GM21423 (cell line): ENCODE measurements around the gene PJVK.
A peak's percentile ranks its signal among the peaks of the same experiment; 100 is the strongest.

Source experiments
- ATAC-seq: cut with Tn5 transposase; IDR thresholded peaks from one replicate; pipeline ENCODE4 v1.9.1; 2021; ENCODE audit warnings: mild to moderate bottlenecking, moderate library complexity; ENCODE audit not compliant: unreplicated experiment

PJVK gene

DNA sequence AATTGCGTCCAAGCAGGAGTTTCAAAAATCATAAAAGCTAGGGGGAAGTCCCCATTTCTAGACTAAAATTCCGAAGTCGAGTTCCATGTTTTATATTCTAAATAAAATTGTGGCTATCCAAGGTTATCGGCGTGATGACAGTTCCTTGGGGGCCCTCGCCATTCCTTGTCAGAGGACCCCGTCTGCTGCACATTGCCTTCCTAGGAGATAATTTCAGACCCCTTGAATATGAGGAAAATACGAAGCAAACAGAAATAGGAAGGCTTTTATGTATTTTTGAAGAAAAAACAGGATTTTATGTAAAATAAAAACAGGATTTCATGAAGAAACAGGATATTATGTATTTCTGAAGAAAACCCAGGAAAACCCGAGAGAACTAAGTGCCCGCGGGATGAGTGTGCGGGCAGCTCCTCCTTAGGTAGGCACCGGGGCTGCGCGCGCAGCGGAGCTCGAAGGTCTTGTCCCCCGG is 28.6 kb downstream of the PJVK start:
- no peak for ATAC-seq

DNA sequence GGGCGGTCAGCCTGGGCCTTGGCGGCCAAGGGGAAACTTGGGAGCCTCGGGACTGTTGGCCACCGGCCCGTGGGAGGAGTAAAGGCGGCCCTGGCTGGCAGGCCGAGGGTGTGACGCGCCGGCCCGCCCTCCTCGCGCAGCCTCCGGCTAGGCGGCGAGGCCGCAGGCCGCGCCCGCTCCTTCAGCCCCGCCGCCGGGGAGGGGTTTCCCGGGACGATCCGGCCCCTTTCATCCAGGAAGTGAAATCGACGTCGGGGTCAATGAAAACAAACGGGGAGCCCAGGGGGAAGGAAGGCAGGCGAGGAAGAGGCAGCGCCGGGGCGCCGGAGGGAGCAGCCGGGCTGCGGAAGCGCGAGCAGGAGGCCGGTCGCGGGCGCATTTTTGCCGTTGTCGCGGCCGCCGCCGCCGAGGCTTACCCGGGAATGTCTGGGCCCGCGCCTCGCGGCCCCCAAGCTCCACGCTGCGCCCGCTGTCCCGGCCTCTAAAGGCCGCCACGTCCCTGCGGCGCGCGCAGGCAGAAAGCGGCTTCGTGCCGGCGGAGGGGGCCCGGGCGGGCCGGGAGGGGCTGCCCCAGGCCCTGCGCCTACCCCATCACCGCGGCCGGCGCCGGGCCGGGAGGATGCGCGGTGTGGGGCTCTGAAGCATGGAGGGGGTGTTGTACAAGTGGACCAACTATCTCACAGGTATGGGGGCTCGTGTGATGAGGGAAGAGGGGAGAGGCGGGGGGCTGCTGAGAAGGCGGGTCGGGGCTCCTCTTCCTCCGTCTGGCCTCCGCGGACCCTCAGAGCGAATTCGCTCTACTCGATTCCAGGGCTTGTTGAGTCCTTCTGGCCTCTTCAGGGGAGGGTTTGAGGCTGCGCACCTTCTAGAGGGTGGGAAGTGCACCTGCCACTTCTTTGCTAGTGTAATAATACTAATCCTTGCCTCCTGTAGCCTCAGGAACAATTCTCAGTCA is 29.3 kb downstream of the PJVK start, which contains the start of gene PLEKHA3:
Gene PLEKHA3, plus strand, starts transcription at position 231 of the 955 bp plus-strand sequence. Its CDS starts 413 bp downstream, at position 644.
- peak; percentile 64 for ATAC-seq

DNA sequence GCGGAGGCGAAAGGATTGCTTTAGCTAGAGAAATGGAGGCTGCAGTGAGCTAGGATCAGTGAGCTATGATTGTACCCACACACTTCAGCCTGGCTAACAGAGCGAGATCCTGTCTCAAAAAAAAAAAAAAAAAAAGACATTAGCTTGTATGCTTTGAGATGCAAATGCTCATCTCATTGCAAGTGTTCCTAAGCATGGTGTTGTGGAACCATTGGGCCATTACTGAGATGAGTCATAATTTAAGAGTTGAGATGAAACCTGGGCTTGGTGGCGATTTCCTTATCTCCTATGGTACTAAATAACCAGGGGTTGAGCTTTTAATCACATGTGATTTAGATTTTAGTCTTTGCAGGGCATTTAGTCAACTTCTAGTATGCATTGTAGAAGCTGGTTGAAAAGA is 31.3 kb downstream of the PJVK start:
- ATAC-seq: peak; percentile 27

DNA sequence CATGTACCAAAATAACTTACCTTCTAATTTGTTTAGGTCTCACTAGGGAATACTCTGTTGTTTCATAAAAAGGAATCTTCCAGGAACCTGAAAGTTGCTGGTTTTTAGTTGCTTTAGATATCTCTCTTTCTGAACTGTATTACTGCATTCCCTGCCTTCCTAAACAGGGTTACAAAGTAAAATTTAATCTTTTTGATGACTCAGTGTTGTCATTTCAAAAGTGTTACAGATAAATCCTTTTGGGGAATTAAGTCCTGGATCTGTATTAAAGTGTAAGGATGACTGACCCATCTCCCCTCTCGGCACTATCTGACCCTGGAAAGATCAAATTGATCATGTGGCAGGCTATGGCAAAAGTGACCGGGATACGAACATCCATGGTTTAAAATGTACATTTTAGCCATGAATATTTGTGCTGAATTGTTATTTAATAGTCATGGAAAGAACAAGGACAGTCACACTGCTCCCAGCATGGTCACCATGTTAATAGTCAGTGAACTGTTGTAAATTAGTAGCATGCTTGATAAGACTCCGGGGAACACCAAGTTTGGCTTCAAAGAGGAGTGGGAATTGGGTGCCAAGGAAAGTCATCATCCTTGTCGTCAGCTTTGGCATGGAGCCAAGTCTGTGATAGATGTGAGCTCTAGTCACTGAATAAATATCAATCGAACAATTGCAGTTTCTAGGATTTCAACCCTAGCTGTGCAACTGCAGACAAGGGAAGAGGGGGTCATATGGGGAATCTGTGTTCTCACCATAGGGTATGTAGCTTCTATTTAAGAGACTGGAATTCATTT is 33.3 kb downstream of the PJVK start:
- ATAC-seq: no peak

DNA sequence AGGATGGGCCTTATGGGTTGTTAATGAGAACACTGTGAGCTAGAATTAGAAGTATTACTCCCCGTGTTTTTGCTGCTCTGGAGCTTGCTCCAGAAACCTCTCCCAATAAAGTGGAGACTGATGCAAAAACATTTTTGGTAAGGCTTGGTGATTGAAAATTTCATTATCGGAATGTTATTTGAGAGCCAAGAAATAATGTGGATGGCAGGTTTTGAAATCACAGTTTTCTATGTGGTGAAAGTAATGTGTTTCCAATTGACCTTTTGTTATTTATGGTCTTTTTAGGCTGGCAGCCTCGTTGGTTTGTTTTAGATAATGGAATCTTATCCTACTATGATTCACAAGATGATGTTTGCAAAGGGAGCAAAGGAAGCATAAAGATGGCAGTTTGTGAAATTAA is 34.2 kb downstream of the PJVK start:
- no peak for ATAC-seq

DNA sequence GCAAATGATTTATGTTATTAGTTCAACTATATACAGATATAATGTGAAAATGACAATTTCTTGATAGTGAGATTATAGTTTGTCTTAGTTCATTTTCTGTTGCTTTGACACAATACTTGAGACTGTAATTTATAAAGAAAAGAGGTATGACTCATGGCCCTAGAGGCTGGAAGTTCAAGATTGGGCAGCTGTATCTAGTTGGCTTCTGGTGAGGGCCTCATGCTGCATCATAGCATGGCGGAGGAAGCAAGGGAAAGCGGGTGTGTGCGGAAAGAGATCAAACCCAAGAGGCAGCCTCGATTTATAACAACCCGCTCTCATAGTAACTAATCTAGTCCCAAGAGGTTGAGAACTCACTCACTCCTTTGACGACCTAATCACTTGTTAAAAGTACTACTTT is 40.4 kb downstream of the PJVK start:
- ATAC-seq: no peak

DNA sequence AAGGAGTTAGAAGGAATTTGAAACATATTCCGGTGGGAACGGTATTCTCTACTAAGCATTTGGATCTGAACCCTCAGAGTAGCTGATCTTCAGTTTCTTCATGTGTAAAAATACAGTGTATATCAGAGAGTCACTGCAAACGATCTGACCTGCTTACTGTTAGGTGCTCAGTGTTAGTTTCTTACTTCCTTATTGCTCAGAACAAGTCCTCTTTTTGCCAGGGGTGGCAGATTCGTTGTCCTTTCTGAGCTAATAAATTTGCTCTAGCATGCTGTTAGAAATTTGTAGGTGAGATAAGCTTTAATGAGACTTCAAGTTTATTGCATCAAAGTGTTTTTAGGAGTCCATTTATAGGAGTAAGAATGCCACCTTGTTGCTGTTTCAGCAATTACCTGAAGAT is 44.9 kb downstream of the PJVK start:
- ATAC-seq: no peak

DNA sequence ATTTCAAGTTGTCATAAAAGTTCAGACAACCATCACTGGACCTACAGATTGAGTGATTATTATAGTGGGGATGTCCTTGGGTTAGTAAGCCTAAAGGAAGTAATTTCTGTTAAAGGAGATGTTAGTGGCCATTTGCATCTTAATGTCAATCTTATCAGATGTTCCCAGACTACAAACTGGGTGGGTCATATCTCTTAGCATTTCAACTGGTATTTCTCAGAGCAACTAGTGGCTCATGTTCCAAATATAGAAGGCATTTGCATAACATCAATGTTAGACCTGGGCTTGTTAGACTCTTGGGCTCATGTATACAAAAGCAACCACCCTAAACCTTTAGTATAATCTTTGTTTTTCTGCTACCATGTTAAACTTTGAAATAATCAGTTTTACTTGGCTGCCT is 47.0 kb downstream of the PJVK start:
- peak; percentile 63 for ATAC-seq

DNA sequence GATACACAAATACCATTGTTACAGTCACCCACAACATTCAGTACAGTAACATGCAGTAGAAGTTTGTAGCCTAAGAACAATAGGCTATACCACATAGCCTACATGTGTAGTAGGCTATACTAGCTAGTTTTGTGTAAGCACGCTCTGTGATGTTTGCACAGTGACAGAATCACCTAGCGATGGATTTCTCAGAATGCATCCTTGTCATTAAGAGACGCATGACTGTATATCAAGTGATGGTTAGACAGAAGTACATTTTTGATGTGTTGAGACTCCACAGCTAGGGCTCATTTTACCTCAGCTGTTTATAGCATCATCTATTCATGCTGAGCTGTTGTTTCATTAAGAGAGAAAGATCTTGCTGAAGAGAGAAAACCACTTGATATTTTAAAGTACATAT is 48.5 kb downstream of the PJVK start:
- ATAC-seq: no peak

DNA sequence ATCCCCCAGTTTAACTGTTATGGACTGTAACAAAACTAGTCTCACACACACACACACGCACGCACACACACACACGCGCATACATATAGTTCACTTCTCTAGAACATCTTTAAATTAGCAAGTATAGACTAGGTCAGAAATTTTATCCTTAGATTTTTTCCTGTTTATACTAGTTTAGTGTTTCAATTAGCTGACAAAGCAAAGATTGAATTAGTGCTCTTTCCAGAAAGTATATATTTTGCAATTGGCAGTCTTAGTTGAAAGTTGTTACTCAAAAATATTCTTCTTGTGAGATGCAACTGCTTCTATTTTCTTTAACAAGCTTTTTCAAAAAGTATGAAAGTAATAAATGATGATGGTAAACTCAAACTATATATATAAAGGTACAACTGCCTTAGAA is 51.6 kb downstream of the PJVK start:
- no peak for ATAC-seq

DNA sequence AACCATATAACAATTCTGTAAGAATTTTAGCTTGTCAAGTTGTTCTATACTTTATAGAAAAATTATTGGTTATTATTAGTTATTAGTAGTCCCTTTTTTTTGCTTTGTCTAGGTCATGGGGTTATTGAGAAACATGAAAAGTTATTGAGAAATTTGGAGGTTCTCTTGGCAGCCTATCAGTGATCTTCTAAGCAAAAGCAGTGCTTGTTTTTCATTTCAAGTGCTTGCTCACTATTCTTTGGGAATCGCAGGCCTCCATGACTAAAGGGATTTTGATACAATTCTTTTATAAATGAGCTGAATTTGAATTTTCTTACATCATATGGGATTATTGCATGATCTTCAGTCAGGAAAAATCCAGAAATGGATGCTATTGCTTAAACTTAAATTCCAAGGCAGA is 54.9 kb downstream of the PJVK start:
- ATAC-seq: no peak

DNA sequence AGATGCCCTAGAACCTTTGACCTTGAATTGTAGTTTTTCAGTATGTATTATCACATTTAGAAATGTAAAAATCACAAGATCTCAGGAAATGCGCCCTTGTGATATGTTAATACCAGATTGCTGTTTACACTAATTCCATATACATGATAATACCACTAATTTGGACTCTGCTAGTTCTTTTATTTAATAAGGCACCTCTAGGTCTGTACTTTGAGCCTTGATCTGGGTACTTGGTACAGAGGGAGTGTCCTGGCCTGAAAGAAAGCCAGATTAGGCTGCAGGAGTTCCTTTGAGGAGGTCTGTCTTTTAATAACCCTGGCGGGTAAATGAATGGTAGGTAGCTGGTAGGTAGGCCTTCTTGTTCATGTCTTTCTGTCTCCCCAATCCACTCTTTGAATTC is 55.3 kb downstream of the PJVK start:
- ATAC-seq: no peak

DNA sequence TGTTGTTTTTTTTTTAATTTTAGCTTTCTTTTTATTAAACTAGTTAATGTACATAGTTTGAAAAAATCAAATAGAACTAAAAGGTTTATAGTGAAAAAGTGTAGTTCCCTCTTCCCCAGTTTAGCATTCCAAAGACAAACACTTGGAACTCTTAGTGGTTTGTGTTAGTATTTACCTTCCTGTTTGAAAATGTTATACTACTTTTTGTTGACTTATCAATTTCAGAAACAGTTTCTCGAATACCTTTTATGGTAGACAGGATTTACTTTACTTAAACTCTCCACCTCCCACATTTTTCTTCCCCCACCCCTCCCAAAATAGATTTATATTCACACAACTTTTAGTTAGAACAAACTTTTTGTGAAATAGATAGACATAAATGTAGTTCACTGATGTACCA is 55.8 kb downstream of the PJVK start:
- no peak for ATAC-seq

DNA sequence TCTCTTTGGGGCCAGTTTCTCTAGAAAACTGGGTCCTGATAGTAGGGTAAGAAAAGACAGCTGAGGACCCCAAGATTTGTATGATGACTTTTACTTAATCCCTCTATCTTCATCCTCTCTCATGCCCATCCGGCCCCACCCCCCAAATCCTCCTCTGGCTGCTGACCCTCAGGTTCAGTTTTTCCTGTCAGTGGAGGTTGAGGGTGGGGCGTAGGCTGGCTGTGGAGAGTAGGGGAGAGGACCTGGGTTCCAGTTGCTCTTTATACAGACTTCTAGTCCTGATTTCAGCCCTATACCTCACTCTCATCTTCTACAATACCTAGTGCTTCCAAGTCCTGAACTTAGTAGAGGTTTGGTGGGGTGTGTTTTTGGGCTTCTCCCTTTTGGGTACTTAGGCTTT is 57.5 kb downstream of the PJVK start:
- no peak for ATAC-seq

DNA sequence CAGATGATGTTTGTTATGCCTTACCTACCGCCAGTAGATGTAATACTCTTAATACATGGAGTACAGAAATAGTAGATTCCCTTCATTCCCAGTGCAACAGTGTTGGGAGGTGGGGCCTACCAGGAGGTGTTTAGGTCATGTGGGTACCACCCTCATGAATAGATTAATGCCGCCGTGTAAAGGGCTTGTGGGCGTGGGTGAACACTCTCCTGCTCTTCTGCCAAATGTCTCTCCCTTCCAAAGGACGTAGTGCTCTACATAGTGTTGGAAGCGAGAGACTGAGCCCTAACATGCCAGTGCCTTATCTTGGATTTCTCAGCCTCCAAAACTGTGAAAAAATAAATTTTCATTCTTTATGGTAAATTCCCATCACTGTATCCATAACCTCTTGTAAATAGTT is 59.2 kb downstream of the PJVK start:
- no peak for ATAC-seq
